H9 (cell line): ENCODE results near the gene ACVR2B. TPM values are rescaled to one million over a fixed set of nuclear protein-coding genes. Genes with fewer than 3 reads are reported as not detected.
A peak's percentile ranks its signal among the peaks of the same experiment; 100 is the strongest.

Experiments
- DNase-seq: peaks from one replicate; pipeline ENCODE4 v3.0.0-alpha.2; 2017
- H2AFZ ChIP-seq: one replicate; pipeline ENCODE4 v1.6.1; 2013; ENCODE audit warnings: mild to moderate bottlenecking, low read length, control low read depth, moderate library complexity
- H2AK5ac ChIP-seq: 2 replicates; pipeline ENCODE4 v1.6.1; 2013; ENCODE audit warnings: low read length, control low read depth, mixed read lengths; ENCODE audit not compliant: insufficient read length
- H2BK120ac ChIP-seq: one replicate; pipeline ENCODE4 v1.6.1; 2013; ENCODE audit warnings: low read depth, mild to moderate bottlenecking, low read length, control low read depth, inconsistent platforms; ENCODE audit not compliant: poor library complexity, severe bottlenecking
- H2BK12ac ChIP-seq: 2 replicates; pipeline ENCODE4 v1.6.1; 2013; ENCODE audit warnings: low read length, control low read depth, mixed read lengths, low read depth; ENCODE audit not compliant: insufficient read length
- H2BK15ac ChIP-seq: 2 replicates; pipeline ENCODE4 v1.6.1; 2013; ENCODE audit warnings: low read depth, low read length, control low read depth
- H2BK20ac ChIP-seq: one replicate; pipeline ENCODE4 v1.6.1; 2013; ENCODE audit warnings: low read depth, mild to moderate bottlenecking, low read length, control low read depth, inconsistent platforms; ENCODE audit not compliant: poor library complexity, severe bottlenecking
- H2BK5ac ChIP-seq: 2 replicates; pipeline ENCODE4 v1.6.1; 2013; ENCODE audit warnings: low read length, control low read depth, mixed read lengths; ENCODE audit not compliant: insufficient read length
- H3K14ac ChIP-seq: 2 replicates; pipeline ENCODE4 v1.6.1; 2013; ENCODE audit warnings: low read length, control low read depth; ENCODE audit not compliant: insufficient read depth
- H3K18ac ChIP-seq: 2 replicates; pipeline ENCODE4 v1.6.1; 2013; ENCODE audit warnings: low read depth, mild to moderate bottlenecking, mixed read lengths, low read length, control low read depth; ENCODE audit not compliant: insufficient read length
- H3K23ac ChIP-seq: 2 replicates; pipeline ENCODE4 v1.6.1; 2013; ENCODE audit warnings: low read length, control low read depth, mixed read lengths, low read depth; ENCODE audit not compliant: insufficient read length
- H3K23me2 ChIP-seq: 2 replicates; pipeline ENCODE4 v1.6.1; 2013; ENCODE audit warnings: low read depth, mild to moderate bottlenecking, mixed read lengths, low read length, control low read depth; ENCODE audit not compliant: insufficient read length, poor library complexity, severe bottlenecking
- H3K27ac ChIP-seq: 2 replicates; pipeline ENCODE4 v1.5.1; 2013; ENCODE audit warnings: low read length, control low read depth, mixed read lengths, low read depth; ENCODE audit not compliant: insufficient read length
- H3K27me3 ChIP-seq: 2 replicates; pipeline ENCODE4 v1.6.1; 2013; ENCODE audit warnings: low read length, control low read depth, inconsistent platforms; ENCODE audit not compliant: insufficient read depth
- H3K4ac ChIP-seq: 2 replicates; pipeline ENCODE4 v1.6.1; 2013; ENCODE audit warnings: low read depth, mild to moderate bottlenecking, control low read depth, inconsistent platforms, low read length, moderate library complexity
- H3K4me1 ChIP-seq: 2 replicates; pipeline ENCODE4 v1.6.1; 2013; ENCODE audit warnings: low read length, control low read depth, inconsistent platforms; ENCODE audit not compliant: insufficient read depth
- H3K4me2 ChIP-seq: 2 replicates; pipeline ENCODE4 v1.6.1; 2013; ENCODE audit warnings: low read length, control low read depth, mixed read lengths; ENCODE audit not compliant: insufficient read length, insufficient read depth
- H3K56ac ChIP-seq: 2 replicates; pipeline ENCODE4 v1.6.1; 2013; ENCODE audit warnings: low read depth, mild to moderate bottlenecking, mixed read lengths, low read length, control low read depth; ENCODE audit not compliant: insufficient read length
- H3K79me1 ChIP-seq: 2 replicates; pipeline ENCODE4 v1.6.1; 2013; ENCODE audit warnings: low read depth, mild to moderate bottlenecking, moderate library complexity, low read length, control low read depth, inconsistent platforms; ENCODE audit not compliant: insufficient read depth, poor library complexity, severe bottlenecking
- H3K79me2 ChIP-seq: 2 replicates; pipeline ENCODE4 v1.6.1; 2013; ENCODE audit warnings: low read length, control low read depth, inconsistent platforms; ENCODE audit not compliant: insufficient read depth
- H3K9ac ChIP-seq: 2 replicates; pipeline ENCODE4 v1.6.1; 2013; ENCODE audit warnings: low read length, control low read depth, mixed read lengths; ENCODE audit not compliant: insufficient read length; ENCODE audit errors: extremely low read depth
- H3K9me3 ChIP-seq: one replicate; pipeline ENCODE4 v1.6.1; 2013; ENCODE audit warnings: low read depth, low read length, inconsistent platforms; ENCODE audit not compliant: control insufficient read depth
- H3T11ph ChIP-seq: one replicate; pipeline ENCODE4 v1.6.1; 2013; ENCODE audit warnings: mild to moderate bottlenecking, low read length, control low read depth, inconsistent platforms
- H4K20me1 ChIP-seq: one replicate; pipeline ENCODE4 v1.6.1; 2013; ENCODE audit not compliant: control insufficient read depth, insufficient read length, insufficient read depth
- H4K5ac ChIP-seq: 2 replicates; pipeline ENCODE4 v1.6.1; 2013; ENCODE audit warnings: low read depth, mild to moderate bottlenecking, mixed read lengths, low read length, control low read depth; ENCODE audit not compliant: insufficient read length
- H4K8ac ChIP-seq: replicated peaks from 2 replicates; pipeline ENCODE4 v1.6.1; 2013; ENCODE audit warnings: low read length, control low read depth, mixed read lengths, low read depth; ENCODE audit not compliant: insufficient read length
- H4K91ac ChIP-seq: 2 replicates; pipeline ENCODE4 v1.6.1; 2013; ENCODE audit warnings: low read depth, mild to moderate bottlenecking, moderate library complexity, mixed read lengths, low read length, control low read depth; ENCODE audit not compliant: insufficient read length
- H3K27ac Mint-ChIP-seq, 3 experiments: 2 replicates in 2 of 3; 3 replicates in 1 of 3; pipeline ENCODE4 v1.8.0; 2020 to 2021; ENCODE audit warnings: mixed read lengths in 3 of 3, mild to moderate bottlenecking in 1 of 3, moderate library complexity in 1 of 3
- H3K27me3 Mint-ChIP-seq: 2 replicates; pipeline ENCODE4 v1.8.0; 2021; ENCODE audit warnings: low read depth, mild to moderate bottlenecking, moderate library complexity, mixed read lengths
- H3K36me3 Mint-ChIP-seq, 3 experiments: 2 replicates in 2 of 3; 3 replicates in 1 of 3; pipeline ENCODE4 v1.8.0; 2020 to 2021; ENCODE audit warnings: low read depth in 3 of 3, mixed read lengths in 3 of 3; ENCODE audit not compliant: insufficient read depth in 1 of 3
- H3K4me1 Mint-ChIP-seq, 2 experiments: 2 replicates each; pipeline ENCODE4 v1.8.0; 2020; ENCODE audit warnings: mixed read lengths in 2 of 2
- H3K4me3 Mint-ChIP-seq, 2 experiments: 2 replicates in 1 of 2; 3 replicates in 1 of 2; pipeline ENCODE4 v1.8.0; 2020 to 2021; ENCODE audit warnings: mild to moderate bottlenecking in 2 of 2, mixed read lengths in 2 of 2, moderate library complexity in 1 of 2
- H3K9me3 Mint-ChIP-seq, 2 experiments: 2 replicates in 1 of 2; 3 replicates in 1 of 2; pipeline ENCODE4 v1.8.0; 2020; ENCODE audit warnings: mild to moderate bottlenecking in 2 of 2, mixed read lengths in 2 of 2, moderate library complexity in 1 of 2
- CTCF ChIP-seq: fragments of 200-600 bp; sonication (generic); conservative IDR thresholded peaks from 3 replicates; pipeline ENCODE4 v1.8.0; 2021; ENCODE audit warnings: antibody characterized with exemption, mild to moderate bottlenecking
- WGBS: extraction: QIAGEN DNeasy Blood & Tissue Kit; methylation state at CpG from one replicate; pipeline ENCODE4 v1.1.7; 2013; ENCODE audit warnings: missing lambda C conversion rate, low lambda C conversion rate, mixed read lengths; ENCODE audit not compliant: insufficient read length; ENCODE audit errors: extremely low coverage; 5-methylcytosine and 5-hydroxymethylcytosine counted together
- total RNA-seq: library from RNA; stranded (reverse); gene quantifications from 2 replicates; pipeline ENCODE4 v1.2.1, GENCODE V29; 2021

ACVR2B gene
- total RNA-seq, 1 experiment from 2014 or later: 105 TPM

GRCh38 chr3:38487323-38487722, 33.6 kb downstream of the ACVR2B start:
- H2BK15ac ChIP-seq: no peak overlapping the region
- H2BK20ac ChIP-seq: no peak overlapping the region
- H4K20me1 ChIP-seq: no peaks in the 10 kb centered on the region
- no peaks in the 10 kb centered on the region for H3K79me1 ChIP-seq
- no peak overlapping the region for H4K91ac ChIP-seq
- H3K79me2 ChIP-seq: no peaks in the 10 kb centered on the region
- peak overlapping the region in 1 of 3 experiments; percentile 50; a peak in 1 of 7 replicates for H3K27ac Mint-ChIP-seq
- H3K56ac ChIP-seq: no peak overlapping the region
- H3K9me3 Mint-ChIP-seq: no peaks in the 10 kb centered on the region
- H3K27me3 ChIP-seq: no peaks in the 10 kb centered on the region; the same call in 1 of the 2 replicates
- H3T11ph ChIP-seq: no peak overlapping the region
- H3K4me3 Mint-ChIP-seq: no peak overlapping the region
- H3K4me1 Mint-ChIP-seq: no peaks in the 10 kb centered on the region
- no peaks in the 10 kb centered on the region for H3K9me3 ChIP-seq
- H2BK120ac ChIP-seq: no peak overlapping the region
- H3K9ac ChIP-seq: no peak overlapping the region
- no peaks in the 10 kb centered on the region for H3K4me1 ChIP-seq
- H3K14ac ChIP-seq: no peak overlapping the region
- H3K23ac ChIP-seq: no peak overlapping the region
- H3K36me3 Mint-ChIP-seq: peaks cover 22 to 43% (median 36%) of the 10 kb centered on the region in 3 experiments; a peak in 6 of 7 replicates
- H2BK12ac ChIP-seq: no peak overlapping the region
- H3K18ac ChIP-seq: no peak overlapping the region
- no peak overlapping the region for H4K5ac ChIP-seq
- TF ChIP-seq CTCF: no peak
- H4K8ac ChIP-seq: no peak overlapping the region
- no CpG with 5 or more reads among the region's 3 CpGs for WGBS
- DNase-seq: no peak
- no peak overlapping the region for H3K4me2 ChIP-seq
- H2AK5ac ChIP-seq: no peak overlapping the region
- no peak overlapping the region for H3K27ac ChIP-seq
- H2BK5ac ChIP-seq: no peak overlapping the region
- H3K27me3 Mint-ChIP-seq: no peaks in the 10 kb centered on the region
- H2AFZ ChIP-seq: no peak overlapping the region
- no peaks in the 10 kb centered on the region for H3K23me2 ChIP-seq
- H3K4ac ChIP-seq: no peak overlapping the region
